Stimulated activated CD4-positive, alpha-beta T cell treated with anti-CD3 and anti-CD28 coated beads, Interleukin-15, amount 100 ng/mL, for 1 hour (primary cell): ENCODE data around the gene FKBP4.

ENCODE experiments used
- DNase-seq, 2 donors: peaks; one replicate each; pipeline ENCODE4 v3.0.0-alpha.2; 2020; ENCODE audit warnings: low read depth in 1 of 2, low spot score in 1 of 2

Gene FKBP4

GRCh38 chr12:2812290-2813213, 17.8 kb downstream of the FKBP4 start, which contains the start of gene ITFG2:
Gene ITFG2, plus strand, starts transcription at chr12:2812668. Its CDS starts 93 bp downstream, at chr12:2812761.
- peak; percentile 83 to 86 for DNase-seq

GRCh38 chr12:2813214-2814185, 18.7 kb downstream of the FKBP4 start:
- DNase-seq: no peak

- DNase-seq: no peak
Measured at GRCh38 chr12:2819810-2820209, 25.0 kb downstream of the FKBP4 start.

GRCh38 chr12:2820432-2820831, 25.7 kb downstream of the FKBP4 start:
- no peak for DNase-seq

GRCh38 chr12:2823483-2823882, 28.7 kb downstream of the FKBP4 start:
- no peak for DNase-seq

GRCh38 chr12:2824541-2824940, 29.8 kb downstream of the FKBP4 start:
- no peak for DNase-seq

GRCh38 chr12:2825132-2825531, 30.4 kb downstream of the FKBP4 start:
- DNase-seq: no peak

- DNase-seq: no peak
Measured at GRCh38 chr12:2826036-2826435, 31.3 kb downstream of the FKBP4 start.

- no peak for DNase-seq
Measured at GRCh38 chr12:2826721-2827515, 32.1 kb downstream of the FKBP4 start.

- no peak for DNase-seq
Measured at GRCh38 chr12:2829275-2829674, 34.5 kb downstream of the FKBP4 start.

GRCh38 chr12:2832550-2833127, 37.9 kb downstream of the FKBP4 start:
- no peak for DNase-seq

- DNase-seq: no peak
Measured at GRCh38 chr12:2833327-2833726, 38.6 kb downstream of the FKBP4 start.

GRCh38 chr12:2833810-2834209, 39.0 kb downstream of the FKBP4 start:
- DNase-seq: no peak

GRCh38 chr12:2834581-2835491, 40.1 kb downstream of the FKBP4 start, which contains the start of gene NRIP2:
Gene NRIP2, minus strand, starts transcription at chr12:2835035. Its CDS starts 52 bp downstream, at chr12:2834983.
- no peak for DNase-seq

- no peak for DNase-seq
Measured at GRCh38 chr12:2835691-2836403, 41.1 kb downstream of the FKBP4 start.

GRCh38 chr12:2836574-2836973, 41.8 kb downstream of the FKBP4 start:
- no peak for DNase-seq

GRCh38 chr12:2841056-2841650, 46.4 kb downstream of the FKBP4 start:
- no peak for DNase-seq

GRCh38 chr12:2842948-2843347, 48.2 kb downstream of the FKBP4 start:
- no peak for DNase-seq
